Karpas-422 (cell line): ENCODE data around the gene ERGIC1. TPM values are rescaled to one million over a fixed set of nuclear protein-coding genes. Genes with fewer than 3 reads are reported as not detected.

Experiments used
- DNase-seq: peaks from one replicate; pipeline ENCODE4 v3.0.0-alpha.2; 2015
- H2AFZ ChIP-seq: fragments of 200-600 bp; sonication (generic); 2 replicates; pipeline ENCODE4 v1.6.1; 2014; ENCODE audit warnings: antibody characterized with exemption, low read length, mixed read lengths
- H3K27ac ChIP-seq: fragments of 200-600 bp; sonication (generic); 2 replicates; pipeline ENCODE4 v1.5.1; 2014; ENCODE audit warnings: mild to moderate bottlenecking, low read length, moderate library complexity
- H3K27me3 ChIP-seq: fragments of 200-600 bp; sonication (generic); 2 replicates; pipeline ENCODE4 v1.6.1; 2014; ENCODE audit warnings: low read length, mixed read lengths
- H3K36me3 ChIP-seq: fragments of 200-600 bp; sonication (generic); 2 replicates; pipeline ENCODE4 v1.6.1; 2014; ENCODE audit warnings: low read length, mixed read lengths; ENCODE audit not compliant: insufficient read depth
- H3K4me1 ChIP-seq: fragments of 200-600 bp; sonication (generic); 2 replicates; pipeline ENCODE4 v1.6.1; 2014; ENCODE audit warnings: mild to moderate bottlenecking, low read length, mixed read lengths
- H3K4me2 ChIP-seq: fragments of 200-600 bp; sonication (generic); 2 replicates; pipeline ENCODE4 v1.6.1; 2014; ENCODE audit warnings: low read length, low read depth, mild to moderate bottlenecking; ENCODE audit not compliant: poor library complexity, severe bottlenecking
- H3K4me3 ChIP-seq: fragments of 200-600 bp; sonication (generic); 2 replicates; pipeline ENCODE4 v1.5.1; 2014; ENCODE audit warnings: mild to moderate bottlenecking, antibody characterized with exemption, low read length, mixed read lengths
- H3K79me2 ChIP-seq: fragments of 200-600 bp; sonication (generic); 2 replicates; pipeline ENCODE4 v1.6.1; 2014; ENCODE audit warnings: mild to moderate bottlenecking, low read length, mixed read lengths
- H3K9ac ChIP-seq: fragments of 200-600 bp; sonication (generic); 2 replicates; pipeline ENCODE4 v1.6.0; 2014; ENCODE audit warnings: low read length
- H3K9me2 ChIP-seq: fragments of 200-600 bp; sonication (generic), shearing (Covaris generic); replicated peaks from 2 replicates; pipeline ENCODE4 v1.6.0; 2014; ENCODE audit warnings: mild to moderate bottlenecking, low read length, moderate library complexity; ENCODE audit not compliant: insufficient read depth
- H3K9me3 ChIP-seq: fragments of 300-700, 200-600 bp; sonication (generic); 2 replicates; pipeline ENCODE4 v1.6.1; 2014; ENCODE audit warnings: low read length, mixed read lengths
- H4K20me1 ChIP-seq: fragments of 200-600 bp; sonication (generic); 2 replicates; pipeline ENCODE4 v1.6.1; 2014; ENCODE audit warnings: mild to moderate bottlenecking, antibody characterized with exemption, low read length, low read depth; ENCODE audit not compliant: insufficient read depth
- total RNA-seq: library from RNA; depleted of rRNA; stranded (reverse); fragments of >200 nt; shearing (Covaris generic); gene quantifications from 2 replicates; pipeline ENCODE4 v1.2.3, GENCODE V29; 2014; ENCODE audit warnings: low replicate concordance

The ERGIC1 gene
- total RNA-seq, 1 experiment from 2014 or later, result 67.2 TPM

DNA sequence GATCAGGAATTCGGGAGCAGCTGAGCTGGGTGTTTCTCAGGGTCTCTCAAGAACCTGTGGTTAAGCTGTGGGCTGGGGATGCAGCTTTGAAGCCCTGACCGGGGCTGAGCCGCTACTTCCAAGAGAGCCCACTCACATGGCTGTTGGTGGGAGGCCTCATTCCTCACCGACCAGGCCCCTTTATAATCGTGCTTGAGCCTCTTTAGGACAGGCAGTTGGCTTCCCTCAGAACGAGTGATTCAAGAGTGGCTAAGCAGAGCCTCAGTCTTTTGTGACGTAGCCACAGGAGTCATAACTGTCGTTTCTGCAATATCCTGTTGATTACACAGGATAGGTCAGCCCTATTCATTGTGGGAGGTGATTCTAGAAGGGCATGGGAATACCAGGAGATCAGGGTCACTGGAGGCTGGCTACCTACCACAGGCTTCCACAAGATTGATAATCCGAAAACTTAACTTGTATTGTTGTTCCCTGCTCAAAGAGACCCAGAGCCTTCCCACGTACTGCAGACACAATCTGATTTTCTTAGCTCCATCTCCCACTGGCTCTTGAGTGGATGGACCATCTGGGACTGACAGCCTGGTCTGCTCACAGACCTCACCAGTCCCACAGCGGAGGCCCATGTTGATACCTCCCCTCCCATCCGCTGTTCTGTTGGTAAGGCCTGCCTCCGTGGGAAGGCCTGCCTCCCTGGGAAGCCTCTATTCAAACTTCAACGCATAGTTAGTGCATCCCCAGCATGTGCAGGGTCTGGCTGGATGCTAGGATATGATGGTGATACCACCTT lies 3.0 kb upstream of the ERGIC1 start:
- DNase-seq, result no peak
- H3K4me1 ChIP-seq, result peaks cover 21% of the 10 kb centered on the region
- no peaks in the 10 kb centered on the region for H4K20me1 ChIP-seq
- H3K27me3 ChIP-seq, result no peaks in the 10 kb centered on the region
- no peak overlapping the region for H3K9ac ChIP-seq
- no peaks in the 10 kb centered on the region for H3K9me3 ChIP-seq
- H3K36me3 ChIP-seq, result no peaks in the 10 kb centered on the region
- no peak overlapping the region for H3K27ac ChIP-seq
- H3K9me2 ChIP-seq, result no peaks in the 10 kb centered on the region
- no peak overlapping the region for H3K4me2 ChIP-seq
- H2AFZ ChIP-seq, result no peak overlapping the region
- H3K79me2 ChIP-seq, result peaks cover 16% of the 10 kb centered on the region
- H3K4me3 ChIP-seq, result no peak overlapping the region

GRCh38 chr5:172832383-172833315 lies 1.4 kb upstream of the ERGIC1 start:
- Histone ChIP-seq H3K9me3 (no peaks in the 10 kb centered on the region), H4K20me1 (peaks cover 6% of the 10 kb centered on the region; the same call in 1 of the 2 replicates), H3K4me3 (no peak overlapping the region), H3K79me2 (peaks cover 28% of the 10 kb centered on the region), H3K9ac (peak overlapping the region; percentile 82; the same call in 1 of the 2 replicates), H3K27ac (no peak overlapping the region), H3K27me3 (no peaks in the 10 kb centered on the region), H2AFZ (no peak overlapping the region), H3K36me3 (no peaks in the 10 kb centered on the region), H3K9me2 (no peaks in the 10 kb centered on the region), H3K4me2 (no peak overlapping the region), H3K4me1 (peaks cover 21% of the 10 kb centered on the region)
- DNase-seq, result no peak

GRCh38 chr5:172833372-172833685 lies 722 bp upstream of the ERGIC1 start:
- Histone ChIP-seq H3K4me1 (peaks cover 21% of the 10 kb centered on the region), H3K4me2 (peak overlapping the region; percentile 91), H2AFZ (no peak overlapping the region), H3K9me2 (no peaks in the 10 kb centered on the region), H3K9ac (peak overlapping the region; percentile 82), H3K36me3 (no peaks in the 10 kb centered on the region), H3K79me2 (peaks cover 28% of the 10 kb centered on the region), H3K9me3 (no peaks in the 10 kb centered on the region), H3K27me3 (no peaks in the 10 kb centered on the region), H3K4me3 (peak overlapping the region; percentile 95; the same call in 1 of the 2 replicates), H3K27ac (no peak overlapping the region), H4K20me1 (peaks cover 6% of the 10 kb centered on the region; the same call in 1 of the 2 replicates)
- no peak for DNase-seq

DNA sequence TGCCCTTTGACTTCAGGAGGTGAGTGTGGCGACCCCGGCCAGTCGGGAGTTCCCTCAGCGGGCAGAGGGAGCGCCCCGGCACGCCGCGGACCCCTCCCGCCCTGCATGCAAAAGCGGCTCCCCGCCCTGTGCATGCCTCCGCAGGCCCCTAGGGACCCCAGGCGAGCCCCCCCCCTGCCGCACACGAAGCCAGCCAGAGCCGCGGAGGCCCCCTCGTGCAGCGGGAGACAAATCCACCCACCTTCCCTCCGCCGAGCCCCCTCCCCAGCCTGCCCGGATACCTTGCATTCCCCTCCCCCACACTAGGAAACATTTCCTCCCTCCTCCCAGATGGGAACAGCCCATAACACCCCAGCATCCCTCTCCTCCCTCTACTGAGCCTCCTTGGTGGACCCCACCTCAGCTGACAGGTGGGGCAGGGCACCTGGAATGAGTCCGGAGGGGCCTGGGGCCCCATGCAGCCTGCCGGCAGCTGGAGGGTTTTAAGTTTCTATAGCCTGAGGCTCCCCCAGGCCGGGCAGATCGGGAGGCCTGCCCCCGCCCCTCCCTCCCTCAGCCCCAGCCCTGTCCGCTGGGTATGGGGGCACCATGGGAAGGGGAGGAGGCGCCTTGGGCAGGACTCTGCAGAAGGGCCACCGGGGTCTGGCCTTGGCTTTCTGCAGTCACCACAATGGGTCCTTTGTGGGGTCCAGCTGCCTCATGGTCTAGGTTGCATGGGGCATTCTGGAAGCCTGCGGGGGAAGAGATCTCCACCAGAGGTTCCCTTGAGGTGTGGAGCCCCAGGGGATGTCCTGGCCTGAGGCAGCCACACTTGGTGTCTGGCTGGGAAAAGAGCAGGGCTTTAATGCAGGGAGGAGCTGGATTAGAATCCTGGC lies 601 bp downstream of the ERGIC1 start:
- peak; percentile 56 for DNase-seq

GRCh38 chr5:172835290-172835993 lies 1.4 kb downstream of the ERGIC1 start:
- Histone ChIP-seq H3K4me3 (peak overlapping the region; percentile 95), H3K4me2 (peak overlapping the region; percentile 91), H3K9me2 (no peaks in the 10 kb centered on the region), H4K20me1 (peaks cover 12% of the 10 kb centered on the region; the same call in 1 of the 2 replicates), H3K27ac (0 out of 2 replicates have a peak overlapping the region, but pooled peaks have one; percentile 13), H3K9me3 (no peaks in the 10 kb centered on the region), H3K9ac (peak overlapping the region; percentile 82), H3K79me2 (peaks cover 28% of the 10 kb centered on the region), H2AFZ (no peak overlapping the region), H3K4me1 (peaks cover 21% of the 10 kb centered on the region), H3K27me3 (no peaks in the 10 kb centered on the region), H3K36me3 (no peaks in the 10 kb centered on the region)
- DNase-seq, result no peak

More for the DNA sequence above, 601 bp downstream of the ERGIC1 start:
- peak overlapping the region; percentile 91 for H3K4me2 ChIP-seq
- peak overlapping the region; percentile 42 for H2AFZ ChIP-seq
- H4K20me1 ChIP-seq, result peaks cover 6% of the 10 kb centered on the region; the same call in 1 of the 2 replicates
- H3K4me1 ChIP-seq, result peaks cover 21% of the 10 kb centered on the region
- peak overlapping the region; percentile 82 for H3K9ac ChIP-seq
- 0 out of 2 replicates have a peak overlapping the region, but pooled peaks have one; percentile 13 for H3K27ac ChIP-seq
- H3K4me3 ChIP-seq, result peak overlapping the region; percentile 95
- H3K36me3 ChIP-seq, result no peaks in the 10 kb centered on the region
- no peaks in the 10 kb centered on the region for H3K9me3 ChIP-seq
- peaks cover 28% of the 10 kb centered on the region for H3K79me2 ChIP-seq
- no peaks in the 10 kb centered on the region for H3K27me3 ChIP-seq
- H3K9me2 ChIP-seq, result no peaks in the 10 kb centered on the region

GRCh38 chr5:172835994-172836356 lies 1.9 kb downstream of the ERGIC1 start:
- Histone ChIP-seq H3K4me1 (peaks cover 21% of the 10 kb centered on the region), H3K27ac (no peak overlapping the region)

GRCh38 chr5:172837640-172838039 lies 3.6 kb downstream of the ERGIC1 start:
- H3K4me2 ChIP-seq, result no peak overlapping the region
- H3K27me3 ChIP-seq, result no peaks in the 10 kb centered on the region
- H2AFZ ChIP-seq, result no peak overlapping the region
- peaks cover 31% of the 10 kb centered on the region for H3K79me2 ChIP-seq
- no peak overlapping the region for H3K27ac ChIP-seq
- DNase-seq, result no peak
- no peaks in the 10 kb centered on the region for H3K9me2 ChIP-seq
- no peak overlapping the region for H3K4me3 ChIP-seq
- H3K9ac ChIP-seq, result no peak overlapping the region
- peaks cover 21% of the 10 kb centered on the region for H3K4me1 ChIP-seq
- no peaks in the 10 kb centered on the region for H3K9me3 ChIP-seq
- H3K36me3 ChIP-seq, result no peaks in the 10 kb centered on the region
- H4K20me1 ChIP-seq, result peaks cover 17% of the 10 kb centered on the region; the same call in 1 of the 2 replicates

More at GRCh38 chr5:172835994-172836356, 1.9 kb downstream of the ERGIC1 start:
- H2AFZ ChIP-seq, result no peak overlapping the region
- peak overlapping the region; percentile 91 for H3K4me2 ChIP-seq
- no peaks in the 10 kb centered on the region for H3K9me3 ChIP-seq
- peaks cover 17% of the 10 kb centered on the region; the same call in 1 of the 2 replicates for H4K20me1 ChIP-seq
- H3K36me3 ChIP-seq, result no peaks in the 10 kb centered on the region
- peaks cover 28% of the 10 kb centered on the region for H3K79me2 ChIP-seq
- no peaks in the 10 kb centered on the region for H3K9me2 ChIP-seq
- no peak overlapping the region; the same call in 1 of the 2 replicates for H3K9ac ChIP-seq
- H3K4me3 ChIP-seq, result no peak overlapping the region; the same call in 1 of the 2 replicates
- H3K27me3 ChIP-seq, result no peaks in the 10 kb centered on the region
- DNase-seq, result no peak
